ENCODE data around the gene MBTPS1. TPM values are rescaled to one million over a fixed set of nuclear protein-coding genes. Genes with fewer than 3 reads are reported as not detected.

Gene MBTPS1
- total RNA-seq, 1 experiment from 2014 or later = 130 TPM

- TF ChIP-seq CTCF (IDR thresholded peaks at IDR 0.05; ENCODE audit: unreplicated experiment) = no peak
- H3K4me3 Mint-ChIP-seq (ENCODE audit: low read depth, unreplicated experiment) = no peak overlapping the region
- peaks cover 50% of the 10 kb centered on the region for H3K27me3 Mint-ChIP-seq (ENCODE audit: unreplicated experiment)
- no peaks in the 10 kb centered on the region for H3K9me3 Mint-ChIP-seq (ENCODE audit: low read depth, unreplicated experiment)
- CTCF ChIA-PET = interaction anchor here (3.0 kb wide), 1 partner anchor 89 kb away, joined by 12 read pairs; no protein-coding TSS in a partner anchor
- intact Hi-C loops (cut with micrococcal nuclease; ENCODE audit: unreplicated experiment) = loop anchor here (5.0 kb wide), 1 partner anchor 218 kb away; no protein-coding TSS in a partner anchor
- peaks cover 19% of the 10 kb centered on the region for H3K4me1 Mint-ChIP-seq (ENCODE audit: low read depth, unreplicated experiment)
- no peak overlapping the region for H3K27ac Mint-ChIP-seq (ENCODE audit: unreplicated experiment)
- DNase-seq = no peak
- no TSS peak for BruUV-seq (replicated peaks)
- peaks cover 7% of the 10 kb centered on the region for H3K36me3 Mint-ChIP-seq (ENCODE audit: insufficient read depth, unreplicated experiment)
These were observed 71.5 kb downstream of the MBTPS1 start for GRCh38 chr16:84045001-84045817.

GRCh38 chr16:84044118-84044488 lies 72.6 kb downstream of the MBTPS1 start:
- H3K9me3 Mint-ChIP-seq (ENCODE audit: low read depth, unreplicated experiment) = no peaks in the 10 kb centered on the region
- peaks cover 19% of the 10 kb centered on the region for H3K4me1 Mint-ChIP-seq (ENCODE audit: low read depth, unreplicated experiment)
- peaks cover 61% of the 10 kb centered on the region for H3K27me3 Mint-ChIP-seq (ENCODE audit: unreplicated experiment)
- intact Hi-C loops (cut with micrococcal nuclease; ENCODE audit: unreplicated experiment) = no loop called here
- H3K4me3 Mint-ChIP-seq (ENCODE audit: low read depth, unreplicated experiment) = no peak overlapping the region
- DNase-seq = peak; percentile 42
- no TSS peak for BruUV-seq (replicated peaks)
- CTCF ChIA-PET = interaction anchor here (0.9 to 3.0 kb wide), 2 partner anchors 30 to 88 kb away, joined by 3 to 12 read pairs; no protein-coding TSS in a partner anchor
- peaks cover 4% of the 10 kb centered on the region for H3K36me3 Mint-ChIP-seq (ENCODE audit: insufficient read depth, unreplicated experiment)
- no peak overlapping the region for H3K27ac Mint-ChIP-seq (ENCODE audit: unreplicated experiment)
- peak; percentile 57 for TF ChIP-seq CTCF (IDR thresholded peaks at IDR 0.05; ENCODE audit: unreplicated experiment)

- no peak for DNase-seq
- H3K4me1 Mint-ChIP-seq (ENCODE audit: low read depth, unreplicated experiment) = peaks cover 19% of the 10 kb centered on the region
- no peak overlapping the region for H3K27ac Mint-ChIP-seq (ENCODE audit: unreplicated experiment)
- no peaks in the 10 kb centered on the region for H3K9me3 Mint-ChIP-seq (ENCODE audit: low read depth, unreplicated experiment)
- TF ChIP-seq CTCF (IDR thresholded peaks at IDR 0.05; ENCODE audit: unreplicated experiment) = no peak
- H3K27me3 Mint-ChIP-seq (ENCODE audit: unreplicated experiment) = peaks cover 66% of the 10 kb centered on the region
- CTCF ChIA-PET = interaction anchor here (0.9 to 3.0 kb wide), 2 partner anchors 29 to 87 kb away, joined by 3 to 12 read pairs; no protein-coding TSS in a partner anchor
- H3K36me3 Mint-ChIP-seq (ENCODE audit: insufficient read depth, unreplicated experiment) = no peaks in the 10 kb centered on the region
- H3K4me3 Mint-ChIP-seq (ENCODE audit: low read depth, unreplicated experiment) = no peak overlapping the region
- intact Hi-C loops (cut with micrococcal nuclease; ENCODE audit: unreplicated experiment) = no loop called here
- no TSS peak for BruUV-seq (replicated peaks)
These were observed 73.1 kb downstream of the MBTPS1 start for GRCh38 chr16:84043486-84044117.

GRCh38 chr16:84042879-84043485 lies 73.8 kb downstream of the MBTPS1 start:
- no TSS peak for BruUV-seq (replicated peaks)
- intact Hi-C loops (cut with micrococcal nuclease; ENCODE audit: unreplicated experiment) = no loop called here
- no peak overlapping the region for H3K27ac Mint-ChIP-seq (ENCODE audit: unreplicated experiment)
- H3K4me3 Mint-ChIP-seq (ENCODE audit: low read depth, unreplicated experiment) = no peak overlapping the region
- no peak for TF ChIP-seq CTCF (IDR thresholded peaks at IDR 0.05; ENCODE audit: unreplicated experiment)
- no peaks in the 10 kb centered on the region for H3K9me3 Mint-ChIP-seq (ENCODE audit: low read depth, unreplicated experiment)
- H3K27me3 Mint-ChIP-seq (ENCODE audit: unreplicated experiment) = peaks cover 72% of the 10 kb centered on the region
- peaks cover 19% of the 10 kb centered on the region for H3K4me1 Mint-ChIP-seq (ENCODE audit: low read depth, unreplicated experiment)
- H3K36me3 Mint-ChIP-seq (ENCODE audit: insufficient read depth, unreplicated experiment) = no peaks in the 10 kb centered on the region
- peak; percentile 21 for DNase-seq
- CTCF ChIA-PET = interaction anchor here (0.6 to 3.0 kb wide), 2 partner anchors 11 to 87 kb away, joined by 3 to 12 read pairs; no protein-coding TSS in a partner anchor
